Keratinocyte (primary cell): ENCODE measurements around the gene IRGC. TPM values are rescaled to one million over a fixed set of nuclear protein-coding genes. Genes with fewer than 3 reads are reported as not detected.

Experiments
- DNase-seq: peaks from one replicate; pipeline ENCODE4 v3.0.0-alpha.2; 2011; ENCODE audit warnings: low read depth, missing footprints, low spot score
- FAIRE-seq: peaks from 2 replicates; lab custom pipeline; 2011; peaks lifted over from hg19 to GRCh38; lab: Jason Lieb, UNC
- H2AFZ ChIP-seq: 2 replicates; pipeline ENCODE4 v1.6.0; 2012; ENCODE audit warnings: low read length, control low read depth, inconsistent platforms; ENCODE audit not compliant: control insufficient read depth
- H3K27ac ChIP-seq: 2 replicates; pipeline ENCODE4 v1.5.1; 2011; ENCODE audit warnings: low read length; ENCODE audit not compliant: control insufficient read depth, insufficient read depth
- H3K27me3 ChIP-seq: 3 replicates; pipeline ENCODE4 v1.6.0; 2011; ENCODE audit warnings: low read length; ENCODE audit not compliant: control insufficient read depth, insufficient read depth; ENCODE audit errors: extremely low read depth
- H3K36me3 ChIP-seq, 2 experiments: 2 replicates in 1 of 2; 3 replicates in 1 of 2; pipeline ENCODE4 v1.5.1; 2011; ENCODE audit warnings: low read length in 2 of 2, mild to moderate bottlenecking in 1 of 2; ENCODE audit not compliant: control insufficient read depth in 2 of 2, insufficient read depth in 2 of 2; ENCODE audit errors: extremely low read depth in 1 of 2
- H3K4me1 ChIP-seq: 3 replicates; pipeline ENCODE4 v1.5.1; 2011; ENCODE audit warnings: low read length; ENCODE audit not compliant: control insufficient read depth, insufficient read depth; ENCODE audit errors: extremely low read depth
- H3K4me2 ChIP-seq: 3 replicates; pipeline ENCODE4 v1.6.0; 2011; ENCODE audit warnings: low read depth, low read length; ENCODE audit not compliant: control insufficient read depth, insufficient read depth; ENCODE audit errors: extremely low read depth
- H3K4me3 ChIP-seq, 3 experiments: fragments of 200-600 bp in 1 of 3; sonication (generic) in 1 of 3; 2 replicates in 2 of 3; 3 replicates in 1 of 3; pipeline ENCODE4 v1.5.1; 2011 to 2016; ENCODE audit warnings: low read length in 3 of 3, mild to moderate bottlenecking in 3 of 3, control low read depth in 2 of 3, inconsistent platforms in 1 of 3, low read depth in 1 of 3, mixed read lengths in 1 of 3, mixed run types in 1 of 3, moderate library complexity in 1 of 3; ENCODE audit not compliant: control insufficient read depth in 2 of 3, insufficient read depth in 2 of 3; ENCODE audit errors: extremely low read depth in 1 of 3
- H3K79me2 ChIP-seq: 2 replicates; pipeline ENCODE4 v1.6.0; 2012; ENCODE audit warnings: low read length; ENCODE audit not compliant: control insufficient read depth, insufficient read depth
- H3K9ac ChIP-seq: 3 replicates; pipeline ENCODE4 v1.6.0; 2011; ENCODE audit warnings: low read length; ENCODE audit not compliant: control insufficient read depth, insufficient read depth; ENCODE audit errors: extremely low read depth
- H3K9me1 ChIP-seq: 3 replicates; pipeline ENCODE4 v1.6.0; 2011; ENCODE audit warnings: low read length; ENCODE audit not compliant: control insufficient read depth, insufficient read depth; ENCODE audit errors: extremely low read depth
- H3K9me3 ChIP-seq: 2 replicates; pipeline ENCODE4 v1.5.1; 2012; ENCODE audit warnings: low read depth, low read length; ENCODE audit not compliant: control insufficient read depth
- H4K20me1 ChIP-seq: 3 replicates; pipeline ENCODE4 v1.6.0; 2011; ENCODE audit warnings: low read length; ENCODE audit not compliant: control insufficient read depth, insufficient read depth; ENCODE audit errors: extremely low read depth
- EZH2 ChIP-seq: IDR thresholded peaks from one replicate; pipeline ENCODE4 v1.6.1; 2012; ENCODE audit warnings: inconsistent platforms, mild to moderate bottlenecking, low read length, moderate library complexity
- dilution Hi-C: fragments of 300-500 bp; cut with MboI; formaldehyde crosslinking; loops from one replicate; pipeline ENCODE4 v1.7.0; 2020; ENCODE audit warnings: low sequenced_read_pairs; ENCODE audit not compliant: extremely low pct_ligation_motif_present
- polyA plus RNA-seq, 5 experiments: library from polyadenylated mRNA; depleted of rRNA in 3 of 5; stranded (reverse) in 3 of 5; stranded (forward) in 1 of 5; unstranded in 1 of 5; fragments of >200 nt; gene quantifications; 1 replicate in 1 of 5; 2 replicates in 3 of 5; 3 replicates in 1 of 5; pipeline versions ENCODE4 v1.2.1 to v1.2.3, GENCODE V29; 2011 to 2012; ENCODE audit warnings: missing spikeins in 2 of 5, low read depth in 1 of 5, low replicate concordance in 1 of 5
- TF ChIP-seq, protein P1 (sequence below), 3 experiments: IDR thresholded peaks in 1 of 3; conservative IDR thresholded peaks in 1 of 3; optimal IDR thresholded peaks in 1 of 3; 2 replicates in 2 of 3; 3 replicates in 1 of 3; pipeline versions ENCODE3 to v1.5.1; 2011; ENCODE audit warnings: low read length in 3 of 3, mild to moderate bottlenecking in 3 of 3, moderate library complexity in 2 of 3, control low read depth in 1 of 3, inconsistent platforms in 1 of 3; ENCODE audit not compliant: insufficient read depth in 2 of 3; ENCODE audit errors: extremely low read depth in 1 of 3

Gene IRGC
- polyA plus RNA-seq, 1 donor (not counting 4 experiments of a cell fraction or from before 2014, with no cell fraction given) = not detected

DNA sequence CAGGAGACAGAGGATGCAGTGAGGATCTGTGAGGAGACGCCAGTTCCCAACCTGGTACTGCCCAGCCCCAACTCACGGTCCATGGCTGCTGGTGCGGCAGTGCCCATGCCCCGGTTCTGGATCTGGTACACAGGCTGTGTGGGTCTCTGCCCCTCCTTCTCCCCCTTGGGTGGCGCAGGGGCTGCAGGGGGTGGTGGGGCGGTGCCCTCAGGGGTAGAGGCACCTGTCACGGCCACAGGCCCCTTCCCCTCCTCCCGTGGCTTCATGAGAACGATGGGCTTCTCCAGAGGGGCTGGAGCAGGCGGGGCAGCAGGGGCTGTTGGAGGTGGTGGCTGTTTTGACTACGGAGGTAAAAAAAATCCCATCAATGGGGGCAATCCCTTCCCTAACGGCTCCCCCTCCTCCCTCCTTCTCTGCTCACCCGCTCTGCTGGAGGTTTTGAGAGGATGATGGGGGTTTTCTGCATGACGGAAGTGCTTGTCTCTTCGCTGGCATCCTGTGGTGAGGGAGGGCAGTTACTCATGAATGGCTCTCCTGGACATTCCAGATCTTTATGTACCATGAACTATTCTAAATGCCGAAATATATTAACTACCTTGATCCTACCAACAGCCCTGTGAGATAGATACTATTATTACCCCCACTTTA is 31.8 kb downstream of the IRGC start:
- Histone ChIP-seq H3K4me1 (peaks cover 15% of the 10 kb centered on the region), H3K4me2 (no peak overlapping the region), H3K36me3 (peaks cover 30 to 67% of the 10 kb centered on the region in 2 experiments), H3K79me2 (peaks cover 15% of the 10 kb centered on the region), H4K20me1 (no peaks in the 10 kb centered on the region), H3K27me3 (no peaks in the 10 kb centered on the region), H2AFZ (no peak overlapping the region), H3K9ac (no peak overlapping the region), H3K4me3 (no peak overlapping the region), H3K9me1 (no peaks in the 10 kb centered on the region), H3K27ac (no peak overlapping the region), H3K9me3 (no peaks in the 10 kb centered on the region)
- no peak for DNase-seq
- dilution Hi-C loops = no loop called here
- no peak for FAIRE-seq
- TF ChIP-seq, protein P1, sequence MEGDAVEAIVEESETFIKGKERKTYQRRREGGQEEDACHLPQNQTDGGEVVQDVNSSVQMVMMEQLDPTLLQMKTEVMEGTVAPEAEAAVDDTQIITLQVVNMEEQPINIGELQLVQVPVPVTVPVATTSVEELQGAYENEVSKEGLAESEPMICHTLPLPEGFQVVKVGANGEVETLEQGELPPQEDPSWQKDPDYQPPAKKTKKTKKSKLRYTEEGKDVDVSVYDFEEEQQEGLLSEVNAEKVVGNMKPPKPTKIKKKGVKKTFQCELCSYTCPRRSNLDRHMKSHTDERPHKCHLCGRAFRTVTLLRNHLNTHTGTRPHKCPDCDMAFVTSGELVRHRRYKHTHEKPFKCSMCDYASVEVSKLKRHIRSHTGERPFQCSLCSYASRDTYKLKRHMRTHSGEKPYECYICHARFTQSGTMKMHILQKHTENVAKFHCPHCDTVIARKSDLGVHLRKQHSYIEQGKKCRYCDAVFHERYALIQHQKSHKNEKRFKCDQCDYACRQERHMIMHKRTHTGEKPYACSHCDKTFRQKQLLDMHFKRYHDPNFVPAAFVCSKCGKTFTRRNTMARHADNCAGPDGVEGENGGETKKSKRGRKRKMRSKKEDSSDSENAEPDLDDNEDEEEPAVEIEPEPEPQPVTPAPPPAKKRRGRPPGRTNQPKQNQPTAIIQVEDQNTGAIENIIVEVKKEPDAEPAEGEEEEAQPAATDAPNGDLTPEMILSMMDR (optimal IDR thresholded peaks at IDR 0.05 in 1 of 3, IDR thresholded peaks at IDR 0.05 in 1 of 3, conservative IDR thresholded peaks at IDR 0.05 in 1 of 3; ENCODE audit: extremely low read depth in 1 of 3, insufficient read depth in 2 of 3, low read length in 3 of 3) = no peak
- TF ChIP-seq EZH2 = no peak

DNA sequence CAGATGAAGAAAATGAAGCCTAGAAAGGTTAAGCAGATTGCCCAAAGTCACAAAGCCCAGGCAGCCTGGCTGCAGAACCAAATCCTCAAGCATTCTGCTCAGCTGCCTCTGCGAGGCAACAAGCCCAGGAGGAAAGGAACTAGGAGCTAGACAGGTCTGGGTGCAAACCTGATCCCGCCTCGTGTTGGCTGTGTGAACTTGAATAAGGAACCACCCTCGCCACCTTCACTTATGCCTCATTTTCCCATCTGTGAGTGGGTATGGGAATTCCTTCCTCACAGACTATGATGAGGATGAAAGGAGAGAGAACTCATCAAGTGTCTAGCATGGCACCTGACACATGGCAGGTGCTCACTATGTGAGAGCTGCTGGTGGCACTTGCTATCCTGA is 32.3 kb downstream of the IRGC start:
- Histone ChIP-seq H3K9ac (no peak overlapping the region), H3K9me1 (no peaks in the 10 kb centered on the region), H3K4me3 (no peak overlapping the region), H3K27me3 (no peaks in the 10 kb centered on the region), H3K9me3 (no peaks in the 10 kb centered on the region), H3K27ac (no peak overlapping the region), H4K20me1 (no peaks in the 10 kb centered on the region), H3K36me3 (peaks cover 28 to 63% of the 10 kb centered on the region in 2 experiments), H3K79me2 (peaks cover 18% of the 10 kb centered on the region), H3K4me2 (no peak overlapping the region), H2AFZ (no peak overlapping the region), H3K4me1 (peaks cover 20% of the 10 kb centered on the region)
- DNase-seq (no peak), FAIRE-seq (no peak)
- TF ChIP-seq, protein P1 (optimal IDR thresholded peaks at IDR 0.05 in 1 of 3, IDR thresholded peaks at IDR 0.05 in 1 of 3, conservative IDR thresholded peaks at IDR 0.05 in 1 of 3; ENCODE audit: extremely low read depth in 1 of 3, insufficient read depth in 2 of 3, low read length in 3 of 3) = no peak
- TF ChIP-seq EZH2 = no peak
- dilution Hi-C loops = no loop called here
